SK-N-SH (cell line): ENCODE data around the gene PSMD10. TPM values are rescaled to one million over a fixed set of nuclear protein-coding genes. Genes with fewer than 3 reads are reported as not detected.

ENCODE experiments used
- CTCF ChIA-PET: fragments of 300-600, 350-600 bp; formaldehyde crosslinking; extraction: SDS; loops from one replicate; lab custom pipeline; 2021; lab: Yijun Ruan, JAX
- POLR2A ChIA-PET: fragments of 350-600 bp; sonication (Branson Sonifier 250); formaldehyde crosslinking; extraction: SDS; loops from one replicate; lab custom pipeline; 2020; ENCODE audit warnings: antibody characterized with exemption, inconsistent platforms; lab: Yijun Ruan, JAX
- DNase-seq: peaks from one replicate; pipeline ENCODE4 v3.0.0; 2012
- H2AFZ ChIP-seq: fragments of 200-600 bp; sonication (generic); 2 replicates; pipeline ENCODE4 v1.8.1; 2016; ENCODE audit warnings: antibody characterized with exemption, mild to moderate bottlenecking, low read depth
- H3F3A ChIP-seq: fragments of 200-600 bp; sonication (generic); replicated peaks from 2 replicates; pipeline ENCODE3; 2016; ENCODE audit warnings: antibody characterized with exemption, mild to moderate bottlenecking; ENCODE audit not compliant: insufficient read depth
- H3K27ac ChIP-seq, 2 experiments: fragments of 200-500 bp in 1 of 2; fragments of 200-600 bp in 1 of 2; sonication (Bioruptor generic) in 1 of 2; sonication (generic), shearing (Covaris generic) in 1 of 2; 2 replicates each; pipeline versions ENCODE4 v1.5.1 to v1.6.1; 2014 to 2016; ENCODE audit warnings: low read depth in 2 of 2, inconsistent platforms in 1 of 2, low read length in 1 of 2, mild to moderate bottlenecking in 1 of 2, mixed read lengths in 1 of 2
- H3K27me3 ChIP-seq: fragments of 200-600 bp; sonication (generic), shearing (Covaris generic); 2 replicates; pipeline ENCODE4 v1.6.1; 2016; ENCODE audit warnings: mixed run types; ENCODE audit not compliant: insufficient read depth
- H3K36me3 ChIP-seq, 2 experiments: fragments of 200-500 bp in 1 of 2; fragments of 200-600 bp in 1 of 2; sonication (Bioruptor generic) in 1 of 2; sonication (generic) in 1 of 2; replicated peaks in 1 of 2; 2 replicates each; pipeline versions ENCODE3 to v1.5.1; 2014 to 2016; ENCODE audit warnings: low read length in 1 of 2, mild to moderate bottlenecking in 1 of 2; ENCODE audit not compliant: insufficient read depth in 2 of 2, control insufficient read depth in 1 of 2
- H3K4me1 ChIP-seq, 2 experiments: fragments of 200-500 bp in 1 of 2; fragments of 200-600 bp in 1 of 2; sonication (Bioruptor generic) in 1 of 2; sonication (generic), shearing (Covaris generic) in 1 of 2; 2 replicates each; pipeline versions ENCODE4 v1.5.1 to v1.6.1; 2014 to 2016; ENCODE audit warnings: low read depth in 1 of 2, low read length in 1 of 2, mixed run types in 1 of 2; ENCODE audit not compliant: insufficient read depth in 2 of 2, control insufficient read depth in 1 of 2
- H3K4me2 ChIP-seq: fragments of 200-600 bp; sonication (generic), shearing (Covaris generic); 2 replicates; pipeline ENCODE4 v1.6.1; 2017; ENCODE audit warnings: mixed run types
- H3K4me3 ChIP-seq, 2 experiments: fragments of 200-500 bp in 1 of 2; fragments of 200-600 bp in 1 of 2; sonication (Bioruptor generic) in 1 of 2; sonication (generic), shearing (Covaris generic) in 1 of 2; 2 replicates each; pipeline versions ENCODE4 v1.5.1 to v1.8.1; 2014 to 2016; ENCODE audit warnings: low read depth in 2 of 2, inconsistent platforms in 1 of 2, low read length in 1 of 2, mild to moderate bottlenecking in 1 of 2, mixed read lengths in 1 of 2, moderate library complexity in 1 of 2
- H3K79me2 ChIP-seq: fragments of 200-600 bp; sonication (generic); 2 replicates; pipeline ENCODE4 v1.8.1; 2017; ENCODE audit warnings: mild to moderate bottlenecking; ENCODE audit not compliant: insufficient read depth
- H3K9ac ChIP-seq: fragments of 200-600 bp; sonication (generic); 2 replicates; pipeline ENCODE4 v1.6.1; 2017; ENCODE audit warnings: mixed run types
- H3K9me2 ChIP-seq: fragments of 200-600 bp; sonication (generic); 2 replicates; pipeline ENCODE4 v1.6.1; 2017; ENCODE audit warnings: mixed run types
- H3K9me3 ChIP-seq: fragments of 200-600 bp; sonication (generic); 2 replicates; pipeline ENCODE4 v1.6.1; 2017; ENCODE audit warnings: mixed run types, mild to moderate bottlenecking, moderate library complexity
- H4K20me1 ChIP-seq: fragments of 200-600 bp; sonication (generic); 2 replicates; pipeline ENCODE4 v1.6.1; 2017; ENCODE audit warnings: mild to moderate bottlenecking, mixed run types; ENCODE audit not compliant: insufficient read depth
- CHD2 ChIP-seq: fragments of 150-350 bp; IDR thresholded peaks from 2 replicates; pipeline ENCODE4 v1.6.1; 2018; ENCODE audit warnings: low read length; ENCODE audit not compliant: partially characterized antibody
- CTCF ChIP-seq: fragments of 200-600 bp; sonication (generic); IDR thresholded peaks from 2 replicates; pipeline ENCODE4 v1.6.1; 2017; ENCODE audit warnings: antibody characterized with exemption, mild to moderate bottlenecking, moderate library complexity
- ELF1 ChIP-seq: IDR thresholded peaks from 2 replicates; pipeline ENCODE4 v1.4.0; 2012
- EP300 ChIP-seq, 2 experiments: IDR thresholded peaks; 2 replicates each; pipeline versions ENCODE4 v1.4.0 to v1.6.1; 2012; ENCODE audit warnings: borderline replicate concordance in 1 of 2, low read depth in 1 of 2, low read length in 1 of 2
- EZH2phosphoT487 ChIP-seq: fragments of 200-600 bp; sonication (generic); IDR thresholded peaks from 2 replicates; pipeline ENCODE4 v1.6.1; 2017; ENCODE audit warnings: low read depth, mixed run types, mild to moderate bottlenecking, antibody characterized with exemption, moderate library complexity, borderline replicate concordance
- FOSL2 ChIP-seq: IDR thresholded peaks from 2 replicates; pipeline ENCODE4 v1.4.0; 2012; ENCODE audit warnings: low read depth, mild to moderate bottlenecking, moderate library complexity, borderline replicate concordance
- FOXJ3 ChIP-seq: sonication (generic); formaldehyde crosslinking; IDR thresholded peaks from 2 replicates; pipeline ENCODE4 v1.5.1; 2020; ENCODE audit warnings: mild to moderate bottlenecking, missing genetic modification reagents
- FOXM1 ChIP-seq: IDR thresholded peaks from 2 replicates; pipeline ENCODE4 v1.4.0; 2012; ENCODE audit warnings: low read depth, mild to moderate bottlenecking
- GATA2 ChIP-seq: sonication (generic); formaldehyde crosslinking; IDR thresholded peaks from 2 replicates; pipeline ENCODE4 v1.5.0; 2020; ENCODE audit warnings: mild to moderate bottlenecking, missing genetic modification reagents
- IRF3 ChIP-seq: fragments of 150-350 bp; IDR thresholded peaks from 2 replicates; pipeline ENCODE4 v1.6.1; 2016; ENCODE audit warnings: mild to moderate bottlenecking, low read depth, low read length
- MAX ChIP-seq: IDR thresholded peaks from 2 replicates; pipeline ENCODE4 v1.4.0; 2012; ENCODE audit warnings: low read depth
- MXI1 ChIP-seq: IDR thresholded peaks from 2 replicates; pipeline ENCODE4 v1.6.1; 2012; ENCODE audit warnings: mild to moderate bottlenecking, low read depth, low read length, improper control_type of control experiment
- NFIC ChIP-seq: IDR thresholded peaks from 2 replicates; pipeline ENCODE4 v1.4.0; 2012; ENCODE audit warnings: borderline replicate concordance
- NRF1 ChIP-seq: IDR thresholded peaks from 2 replicates; pipeline ENCODE4 v1.6.1; 2012; ENCODE audit warnings: low read depth, mild to moderate bottlenecking, low read length
- POLR2AphosphoS5 ChIP-seq: IDR thresholded peaks from 2 replicates; pipeline ENCODE4 v1.6.1; 2012; ENCODE audit warnings: low read depth, low read length
- RAD21 ChIP-seq: IDR thresholded peaks from 2 replicates; pipeline ENCODE4 v1.6.1; 2012; ENCODE audit warnings: mild to moderate bottlenecking, low read length
- RXRA ChIP-seq: IDR thresholded peaks from 2 replicates; pipeline ENCODE4 v1.4.0; 2012; ENCODE audit warnings: low read depth, mild to moderate bottlenecking, borderline replicate concordance
- SIN3A ChIP-seq: IDR thresholded peaks from 2 replicates; pipeline ENCODE4 v1.6.1; 2012; ENCODE audit warnings: low read depth, mild to moderate bottlenecking, low read length, moderate library complexity, borderline replicate concordance
- SMC3 ChIP-seq: IDR thresholded peaks from 2 replicates; pipeline ENCODE4 v1.6.1; 2012; ENCODE audit warnings: low read depth, low read length, improper control_type of control experiment
- TCF12 ChIP-seq: IDR thresholded peaks from 2 replicates; pipeline ENCODE4 v1.4.0; 2012
- USF2 ChIP-seq: fragments of 150-350 bp; IDR thresholded peaks from 2 replicates; pipeline ENCODE4 v1.6.1; 2017; ENCODE audit warnings: antibody characterized with exemption, low read length, low read depth, borderline replicate concordance
- YY1 ChIP-seq: IDR thresholded peaks from 2 replicates; pipeline ENCODE4 v1.4.0; 2012; ENCODE audit warnings: low read depth, mild to moderate bottlenecking
- WGBS: methylation state at CpG from one replicate; pipeline ENCODE4 v1.1.6; 2017; ENCODE audit warnings: low lambda C conversion rate; 5-methylcytosine and 5-hydroxymethylcytosine counted together
- polyA plus RNA-seq, 3 experiments: library from polyadenylated mRNA; depleted of rRNA; stranded (reverse); fragments of >200 nt; gene quantifications; 2 replicates each; pipeline ENCODE4 v1.2.3, GENCODE V29; 2012

Gene PSMD10
- polyA plus RNA-seq, 1 of the 3 experiments (the other 2 are of a cell fraction): 53.0 TPM

DNA sequence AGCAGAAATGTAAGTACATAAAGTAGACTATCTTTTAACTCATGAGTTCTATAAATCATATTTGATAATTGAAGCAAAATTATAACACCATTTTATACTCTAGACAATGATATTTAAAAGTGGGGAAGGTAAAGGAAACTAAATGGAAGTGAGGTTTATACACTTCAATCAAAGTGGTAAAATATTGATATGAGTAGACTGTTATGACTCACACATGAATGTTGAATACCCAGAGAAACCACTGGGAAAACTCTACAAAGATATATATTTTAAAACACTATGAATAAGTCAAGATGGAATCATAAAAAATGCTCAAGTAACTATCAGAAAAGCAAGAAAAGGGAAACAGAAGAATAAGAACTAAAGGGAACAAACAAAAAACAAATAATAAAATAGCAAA, 38.1 kb downstream of the PSMD10 start:
- no peak overlapping the region for H3K4me3 ChIP-seq
- H3K27me3 ChIP-seq: no peaks in the 10 kb centered on the region; the same call in 1 of the 2 replicates
- H3K27ac ChIP-seq: no peak overlapping the region
- ChIA-PET POLR2A (no interaction called here), CTCF (no interaction called here)
- no peaks in the 10 kb centered on the region for H3K79me2 ChIP-seq
- no peak overlapping the region for H3K4me2 ChIP-seq
- TF ChIP-seq FOXJ3 (CRISPR knock-in tag) (no peak), RAD21 (no peak), SIN3A (no peak), MAX (no peak), FOSL2 (no peak), SMC3 (no peak), RXRA (no peak), GATA2 (CRISPR knock-in tag) (no peak)
- H3K9me2 ChIP-seq: no peaks in the 10 kb centered on the region
- H4K20me1 ChIP-seq: no peaks in the 10 kb centered on the region
- DNase-seq: no peak
- no peaks in the 10 kb centered on the region for H3K36me3 ChIP-seq
- no peaks in the 10 kb centered on the region for H3F3A ChIP-seq
- no peak overlapping the region for H2AFZ ChIP-seq
- no peaks in the 10 kb centered on the region for H3K4me1 ChIP-seq
- 0 out of 2 replicates have a peak, but pooled peaks cover 3% of the 10 kb centered on the region for H3K9me3 ChIP-seq
- H3K9ac ChIP-seq: no peak overlapping the region

GRCh38 chrX:108049649-108050048, 41.7 kb downstream of the PSMD10 start:
- ChIA-PET CTCF (no interaction called here), POLR2A (no interaction called here)
- no peak for TF ChIP-seq YY1
- TF ChIP-seq USF2: no peak
- TF ChIP-seq TCF12: no peak
- no peak for TF ChIP-seq CTCF
- no peak for TF ChIP-seq RXRA
- no peak for TF ChIP-seq CHD2
- no peak for TF ChIP-seq SIN3A
- no peak for TF ChIP-seq ELF1
- TF ChIP-seq GATA2 (CRISPR knock-in tag): no peak
- no peak for TF ChIP-seq FOXM1
- no peak for TF ChIP-seq EP300 (IDR thresholded peaks at IDR 0.05; ENCODE audit: borderline replicate concordance in 1 of 2, low read depth in 1 of 2, low read length in 1 of 2)
- no peak for TF ChIP-seq IRF3
- TF ChIP-seq POLR2AphosphoS5: no peak
- TF ChIP-seq MAX: no peak
- no peak for TF ChIP-seq EZH2phosphoT487
- no peak for TF ChIP-seq NFIC
- no peak for TF ChIP-seq NRF1
- TF ChIP-seq FOSL2: no peak
- no peak for TF ChIP-seq MXI1
- DNase-seq: no peak
- WGBS: 17% methylated on average over 1 of the region's 1 CpG
- H3K27me3 ChIP-seq: no peaks in the 10 kb centered on the region; the same call in 1 of the 2 replicates
- no peaks in the 10 kb centered on the region for H3K36me3 ChIP-seq
- no peak overlapping the region for H3K4me2 ChIP-seq
- no peak overlapping the region for H2AFZ ChIP-seq
- H3K9me3 ChIP-seq: 0 out of 2 replicates have a peak, but pooled peaks cover 3% of the 10 kb centered on the region
- H3F3A ChIP-seq: no peaks in the 10 kb centered on the region
- no peak overlapping the region for H3K9ac ChIP-seq
- no peak overlapping the region for H3K27ac ChIP-seq
- no peaks in the 10 kb centered on the region for H3K4me1 ChIP-seq
- H3K79me2 ChIP-seq: no peaks in the 10 kb centered on the region
- H4K20me1 ChIP-seq: no peaks in the 10 kb centered on the region
- H3K4me3 ChIP-seq: no peak overlapping the region
- H3K9me2 ChIP-seq: no peaks in the 10 kb centered on the region
